Naive thymus-derived CD4-positive, alpha-beta T cell (primary cell): Measurements from ENCODE around the gene MFNG. TPM values are rescaled to one million over a fixed set of nuclear protein-coding genes. Genes with fewer than 3 reads are reported as not detected.

ENCODE experiments used
- ATAC-seq: fragments of 150-1000 bp; cut with Tn5 transposase; 2 replicates; pipeline ENCODE4 v1.10.0; 2021; ENCODE audit warnings: mild to moderate bottlenecking, moderate library complexity
- CTCF ChIA-PET: fragments of 350-600 bp; sonication (Branson Sonifier 250); formaldehyde crosslinking; loops from one replicate; lab custom pipeline; 2021; ENCODE audit warnings: antibody characterized with exemption; lab: Charles Lee
- POLR2A ChIA-PET: fragments of 350-600 bp; sonication (Branson Sonifier 250); formaldehyde crosslinking; loops from one replicate; lab custom pipeline; 2021; ENCODE audit warnings: antibody characterized with exemption, inconsistent platforms; lab: Charles Lee
- DNase-seq, 9 donors: peaks; one replicate each; pipeline versions ENCODE4 v3.0.0 to v3.0.0-alpha.2; 2020 to 2022; ENCODE audit warnings: mixed read lengths in 1 of 9
- H3K27ac ChIP-seq: one replicate; pipeline ENCODE4 v1.7.0; 2013; ENCODE audit warnings: mild to moderate bottlenecking, low read depth, low read length, moderate library complexity
- H3K27me3 ChIP-seq, 2 donors: one replicate each; pipeline ENCODE4 v1.7.0; 2013; ENCODE audit warnings: low read length in 2 of 2, mild to moderate bottlenecking in 2 of 2, moderate library complexity in 2 of 2; ENCODE audit not compliant: control insufficient read depth in 2 of 2, insufficient read depth in 2 of 2
- H3K36me3 ChIP-seq, 3 experiments: 1 replicate in 2 of 3; 2 replicates in 1 of 3; pipeline ENCODE4 v1.7.0; 2013; ENCODE audit warnings: low read length in 3 of 3, mild to moderate bottlenecking in 3 of 3, moderate library complexity in 1 of 3; ENCODE audit not compliant: insufficient read depth in 3 of 3, control insufficient read depth in 2 of 3
- H3K4me1 ChIP-seq, 2 donors: one replicate each; pipeline ENCODE4 v1.7.0; 2013; ENCODE audit warnings: low read length in 2 of 2, mild to moderate bottlenecking in 2 of 2, moderate library complexity in 1 of 2; ENCODE audit not compliant: control insufficient read depth in 2 of 2, insufficient read depth in 2 of 2
- H3K4me3 ChIP-seq: 2 replicates; pipeline ENCODE4 v1.7.0; 2013; ENCODE audit warnings: mild to moderate bottlenecking, low read length
- H3K9me3 ChIP-seq, 3 experiments: 1 replicate in 2 of 3; 2 replicates in 1 of 3; pipeline ENCODE4 v1.7.0; 2013; ENCODE audit warnings: low read length in 3 of 3; ENCODE audit not compliant: control insufficient read depth in 2 of 3
- H3K27ac Mint-ChIP-seq, 9 donors: one replicate each; pipeline ENCODE4 v1.8.0; 2020 to 2022; ENCODE audit warnings: mixed read lengths in 9 of 9, mild to moderate bottlenecking in 8 of 9, moderate library complexity in 5 of 9, inconsistent platforms in 2 of 9
- H3K27me3 Mint-ChIP-seq, 5 donors: one replicate each; pipeline ENCODE4 v1.8.0; 2021 to 2022; ENCODE audit warnings: mixed read lengths in 5 of 5, mild to moderate bottlenecking in 1 of 5
- H3K36me3 Mint-ChIP-seq, 5 donors: one replicate each; pipeline ENCODE4 v1.8.0; 2020 to 2022; ENCODE audit warnings: mixed read lengths in 5 of 5, mild to moderate bottlenecking in 3 of 5, inconsistent platforms in 1 of 5
- H3K4me1 Mint-ChIP-seq, 7 donors: one replicate each; pipeline ENCODE4 v1.8.0; 2020 to 2022; ENCODE audit warnings: mixed read lengths in 7 of 7, mild to moderate bottlenecking in 3 of 7, inconsistent platforms in 1 of 7
- H3K4me3 Mint-ChIP-seq, 10 donors: one replicate each; pipeline ENCODE4 v1.8.0; 2020 to 2022; ENCODE audit warnings: mild to moderate bottlenecking in 10 of 10, mixed read lengths in 10 of 10, moderate library complexity in 6 of 10, inconsistent platforms in 2 of 10
- H3K9me3 Mint-ChIP-seq, 11 donors: one replicate each; pipeline ENCODE4 v1.8.0; 2020 to 2022; ENCODE audit warnings: mixed read lengths in 11 of 11, mild to moderate bottlenecking in 4 of 11, inconsistent platforms in 1 of 11, moderate library complexity in 1 of 11
- intact Hi-C, 2 donors: fragments of 100-400 bp; cut with micrococcal nuclease; formaldehyde crosslinking; loops; one replicate each; pipeline ENCODE4 v1.15.1; 2023
- polyA plus RNA-seq, 2 donors: library from polyadenylated mRNA; unstranded; fragments of 300-500 nt; fragmentation: Illumina TruSeq; gene quantifications; one replicate each; pipeline ENCODE4 v1.2.3, GENCODE V29; 2021
- total RNA-seq, 6 experiments: library from RNA in 5 of 6; stranded (reverse) in 5 of 6; gene quantifications; 1 replicate in 5 of 6; 2 replicates in 1 of 6; pipeline ENCODE4 v1.2.3 and lab custom pipeline; 2021 to 2026

Gene MFNG
- total and polyA plus RNA-seq, 7 experiments from 2014 or later: 146 to 449 (median 216) TPM

DNA sequence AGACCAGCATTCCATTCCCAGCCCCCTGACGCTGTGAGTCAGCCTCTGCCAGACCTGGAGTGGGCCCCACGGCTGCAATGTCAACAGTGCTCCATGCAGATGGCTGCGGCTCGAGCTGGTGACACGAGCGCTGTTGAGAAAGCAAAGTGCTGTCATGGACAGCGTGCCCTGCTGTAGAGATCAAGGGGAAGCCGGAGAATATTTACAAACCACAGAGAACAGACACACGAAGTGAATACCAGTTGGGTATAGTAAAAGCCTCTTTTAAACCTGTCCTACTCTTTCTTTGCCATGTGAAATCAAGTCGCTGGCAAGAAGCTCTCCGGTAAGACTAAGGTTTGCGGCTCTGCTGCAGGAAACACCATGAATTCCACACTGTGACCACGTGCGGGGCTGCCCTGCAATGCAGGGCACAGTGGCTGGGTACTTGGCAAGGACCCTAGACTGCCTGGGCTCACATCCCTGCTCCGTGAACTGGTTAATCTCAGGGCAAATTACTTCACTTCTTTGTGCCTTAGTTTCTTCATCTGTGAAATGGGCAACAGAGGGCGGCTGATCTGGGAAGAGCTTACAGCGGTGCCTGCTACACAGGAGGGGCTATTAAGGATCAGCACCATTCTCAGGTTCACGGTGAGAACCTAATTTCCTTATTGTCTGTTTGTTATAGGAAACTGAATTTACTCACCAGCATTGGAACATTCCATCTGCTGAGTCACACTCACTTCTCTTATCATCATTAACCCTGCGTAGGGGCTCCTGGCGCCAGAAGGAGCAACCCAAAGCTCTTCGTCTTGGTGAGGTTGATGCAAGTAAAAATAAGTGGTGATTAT lies 31.1 kb downstream of the MFNG start:
- Histone ChIP-seq H3K36me3 (peaks cover 0 to 11% (median 0%) of the 10 kb centered on the region in 3 experiments), H3K9me3 (no peaks in the 10 kb centered on the region), H3K27me3 (no peaks in the 10 kb centered on the region), H3K27ac (no peak overlapping the region), H3K4me3 (no peak overlapping the region), H3K4me1 (no peaks in the 10 kb centered on the region)
- intact Hi-C loops: loop anchor here in 1 of 2 donors (5.0 kb wide), 1 partner anchor 288 kb away; no protein-coding TSS in a partner anchor
- H3K27ac Mint-ChIP-seq: no peak overlapping the region
- no peak for DNase-seq
- H3K36me3 Mint-ChIP-seq: peaks cover 0 to 34% (median 2%) of the 10 kb centered on the region in 5 donors
- ATAC-seq: no peak
- no peak overlapping the region for H3K4me3 Mint-ChIP-seq
- ChIA-PET POLR2A (no interaction called here), CTCF (interaction anchor here (0.9 to 4.3 kb wide), 4 partner anchors 17 to 138 kb away, joined by 4 to 14 read pairs (median 6); no protein-coding TSS in a partner anchor)
- no peaks in the 10 kb centered on the region for H3K27me3 Mint-ChIP-seq
- H3K9me3 Mint-ChIP-seq: no peaks in the 10 kb centered on the region
- H3K4me1 Mint-ChIP-seq: peaks cover 6 to 16% (median 9%) of the 10 kb centered on the region in 7 donors

DNA sequence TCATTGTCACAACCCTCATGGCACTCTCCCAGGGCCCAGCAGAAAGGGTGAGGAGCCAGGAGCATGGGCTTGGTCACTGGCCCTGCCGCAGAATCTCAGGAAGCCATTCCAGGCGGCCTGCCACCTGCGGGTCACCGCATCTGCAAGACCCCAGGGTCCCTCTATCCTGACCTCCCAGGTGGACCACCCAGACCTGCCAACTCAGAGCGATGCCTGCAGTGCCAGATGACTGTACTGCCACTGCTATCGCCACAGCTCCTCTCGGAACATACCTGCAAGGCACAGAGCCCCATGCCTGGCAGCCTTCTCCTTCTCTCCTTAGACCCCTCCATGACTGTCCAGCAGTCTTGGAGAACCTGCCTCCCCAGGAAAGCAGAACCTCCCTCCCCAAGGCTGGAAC lies 32.5 kb downstream of the MFNG start:
- ChIA-PET CTCF (interaction anchor here (1.2 kb wide), 1 partner anchor 332 kb away, joined by 3 read pairs; no protein-coding TSS in a partner anchor), POLR2A (no interaction called here)
- Mint-ChIP-seq H3K4me3 (no peak overlapping the region), H3K9me3 (no peaks in the 10 kb centered on the region), H3K36me3 (peaks cover 0 to 26% (median 0%) of the 10 kb centered on the region in 5 donors), H3K27me3 (no peaks in the 10 kb centered on the region), H3K27ac (no peak overlapping the region), H3K4me1 (peaks cover 6 to 16% (median 13%) of the 10 kb centered on the region in 7 donors)
- Histone ChIP-seq H3K4me1 (no peaks in the 10 kb centered on the region), H3K9me3 (no peaks in the 10 kb centered on the region), H3K27ac (no peak overlapping the region), H3K36me3 (peaks cover 0 to 6% (median 0%) of the 10 kb centered on the region in 3 experiments), H3K27me3 (no peaks in the 10 kb centered on the region), H3K4me3 (no peak overlapping the region)
- DNase-seq (no peak), ATAC-seq (no peak)
- intact Hi-C loops: no loop called here

DNA sequence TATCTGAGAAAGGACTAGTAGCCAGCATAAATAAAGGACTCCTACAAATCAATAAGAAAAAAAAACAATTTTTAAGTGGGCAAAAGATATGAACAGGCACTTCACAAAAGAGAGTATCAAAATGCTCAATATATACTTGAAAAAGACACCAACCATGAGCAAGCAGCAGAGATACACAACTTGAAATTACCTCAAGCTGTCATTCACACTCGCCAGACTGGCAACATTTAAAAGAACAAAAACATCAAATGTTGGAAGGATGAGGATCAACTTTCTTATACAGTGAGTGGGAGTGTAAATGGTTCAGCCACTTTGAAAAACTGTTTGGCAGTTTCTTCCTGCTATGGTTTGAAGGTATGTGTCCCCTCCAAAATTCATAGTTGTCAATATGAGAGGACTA lies 35.0 kb downstream of the MFNG start:
- H3K36me3 Mint-ChIP-seq: peaks cover 0 to 27% (median 0%) of the 10 kb centered on the region in 5 donors
- CTCF ChIA-PET: no interaction called here
- DNase-seq (no peak), ATAC-seq (no peak)
- Histone ChIP-seq H3K27me3 (no peaks in the 10 kb centered on the region), H3K9me3 (no peaks in the 10 kb centered on the region), H3K4me3 (no peak overlapping the region), H3K4me1 (no peaks in the 10 kb centered on the region), H3K36me3 (peaks cover 0 to 6% (median 0%) of the 10 kb centered on the region in 3 experiments), H3K27ac (no peak overlapping the region)
- no peaks in the 10 kb centered on the region for H3K9me3 Mint-ChIP-seq
- H3K4me3 Mint-ChIP-seq: no peak overlapping the region
- intact Hi-C loops: no loop called here
- POLR2A ChIA-PET: interaction anchor here (1.2 kb wide), 1 partner anchor 33 kb away, joined by 3 read pairs; no protein-coding TSS in a partner anchor
- no peaks in the 10 kb centered on the region for H3K27me3 Mint-ChIP-seq
- H3K27ac Mint-ChIP-seq: peak overlapping the region in 1 of 9 donors; percentile 32
- H3K4me1 Mint-ChIP-seq: peaks cover 6 to 13% (median 9%) of the 10 kb centered on the region in 7 donors

DNA sequence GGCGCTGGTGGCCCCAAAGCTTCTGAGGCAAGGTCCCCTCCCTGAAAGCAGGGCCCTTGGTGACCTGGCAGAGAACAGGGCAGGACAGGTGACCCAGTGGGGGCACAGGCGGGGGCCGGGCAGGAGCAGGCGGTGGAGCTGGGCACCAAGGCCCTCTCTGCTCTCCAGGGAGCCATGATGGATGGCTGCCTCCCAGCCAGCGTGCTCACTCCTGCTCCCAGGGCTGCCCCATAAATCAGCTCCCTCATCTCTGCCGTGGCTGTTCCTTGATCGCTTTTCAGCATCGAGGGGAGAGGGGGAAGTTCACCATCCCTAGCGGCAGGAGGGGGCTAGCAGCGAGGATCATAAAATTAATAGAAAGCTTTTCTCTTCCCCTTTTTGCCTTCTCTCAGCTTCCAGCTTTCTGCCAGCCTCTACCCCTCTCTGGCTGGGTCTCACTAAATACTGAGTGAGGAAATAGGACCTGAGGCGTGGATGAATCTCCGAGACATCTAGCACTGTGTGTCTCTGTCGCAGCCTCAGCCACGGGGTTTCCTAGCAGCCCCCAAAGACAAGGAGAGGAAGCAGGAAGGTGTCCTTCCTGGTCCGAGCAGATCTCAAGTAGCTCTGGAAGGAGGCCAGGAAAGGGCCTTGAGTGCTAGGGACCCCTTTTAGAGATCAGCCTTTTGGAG lies 36.7 kb downstream of the MFNG start:
- peaks cover 0 to 2% (median 0%) of the 10 kb centered on the region in 5 donors for H3K27me3 Mint-ChIP-seq
- H3K4me3 Mint-ChIP-seq: no peak overlapping the region
- no peaks in the 10 kb centered on the region for H3K9me3 Mint-ChIP-seq
- intact Hi-C loops: no loop called here
- no peak overlapping the region for H3K27ac Mint-ChIP-seq
- peaks cover 0 to 18% (median 0%) of the 10 kb centered on the region in 5 donors for H3K36me3 Mint-ChIP-seq
- Histone ChIP-seq H3K36me3 (no peaks in the 10 kb centered on the region), H3K4me1 (no peaks in the 10 kb centered on the region), H3K27ac (no peak overlapping the region), H3K27me3 (no peaks in the 10 kb centered on the region), H3K4me3 (no peak overlapping the region), H3K9me3 (no peaks in the 10 kb centered on the region)
- H3K4me1 Mint-ChIP-seq: peaks cover 4 to 13% (median 9%) of the 10 kb centered on the region in 7 donors
- DNase-seq: no peak
- POLR2A ChIA-PET: interaction anchor here (0.9 kb wide), 1 partner anchor 135 kb away, joined by 3 read pairs; no protein-coding TSS in a partner anchor
- ATAC-seq: no peak
- CTCF ChIA-PET: interaction anchor here (0.6 to 1.7 kb wide), 6 partner anchors 16 to 1423 kb away, joined by 3 to 5 read pairs (median 4); no protein-coding TSS in a partner anchor

DNA sequence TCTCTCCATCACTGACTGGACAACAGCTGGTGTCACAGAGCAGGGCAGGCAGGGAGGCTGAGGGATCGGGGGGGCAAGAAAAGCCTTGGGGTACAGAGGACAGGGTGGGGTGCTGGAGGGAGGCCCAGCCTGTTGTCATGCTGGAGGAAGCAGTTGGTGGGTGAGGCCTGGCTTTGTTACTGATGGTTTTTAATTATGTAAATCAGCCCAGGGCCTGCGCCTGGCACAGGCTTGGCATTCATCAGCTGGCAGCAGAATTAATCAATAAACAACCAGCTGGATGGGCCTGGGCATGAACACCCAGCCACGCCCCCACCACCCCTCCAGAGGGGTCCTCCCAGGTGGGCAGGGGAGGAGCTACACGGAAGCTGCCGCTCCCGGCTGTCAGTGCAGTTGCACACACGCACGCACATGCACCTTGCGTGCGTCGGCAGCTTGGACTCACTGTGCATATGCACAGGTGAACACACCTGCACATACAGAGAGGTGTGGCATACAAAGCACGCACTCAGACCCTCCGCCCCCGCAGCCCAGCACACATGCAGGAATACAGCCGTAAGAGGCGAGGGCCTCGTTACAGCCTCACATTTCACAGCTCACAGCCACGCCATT lies 37.6 kb downstream of the MFNG start:
- Histone ChIP-seq H3K4me1 (no peaks in the 10 kb centered on the region), H3K4me3 (no peak overlapping the region), H3K9me3 (no peaks in the 10 kb centered on the region), H3K27me3 (no peaks in the 10 kb centered on the region), H3K36me3 (no peaks in the 10 kb centered on the region), H3K27ac (no peak overlapping the region)
- peaks cover 0 to 2% (median 0%) of the 10 kb centered on the region in 5 donors for H3K27me3 Mint-ChIP-seq
- H3K9me3 Mint-ChIP-seq: no peaks in the 10 kb centered on the region
- intact Hi-C loops: no loop called here
- no peak for ATAC-seq
- H3K27ac Mint-ChIP-seq: no peak overlapping the region
- H3K4me3 Mint-ChIP-seq: no peak overlapping the region
- H3K36me3 Mint-ChIP-seq: peaks cover 0 to 18% (median 0%) of the 10 kb centered on the region in 5 donors
- no peak for DNase-seq
- CTCF ChIA-PET: interaction anchor here (0.6 kb wide), 1 partner anchor 241 kb away, joined by 5 read pairs; no protein-coding TSS in a partner anchor
- POLR2A ChIA-PET: no interaction called here
- H3K4me1 Mint-ChIP-seq: peaks cover 4 to 13% (median 9%) of the 10 kb centered on the region in 7 donors

DNA sequence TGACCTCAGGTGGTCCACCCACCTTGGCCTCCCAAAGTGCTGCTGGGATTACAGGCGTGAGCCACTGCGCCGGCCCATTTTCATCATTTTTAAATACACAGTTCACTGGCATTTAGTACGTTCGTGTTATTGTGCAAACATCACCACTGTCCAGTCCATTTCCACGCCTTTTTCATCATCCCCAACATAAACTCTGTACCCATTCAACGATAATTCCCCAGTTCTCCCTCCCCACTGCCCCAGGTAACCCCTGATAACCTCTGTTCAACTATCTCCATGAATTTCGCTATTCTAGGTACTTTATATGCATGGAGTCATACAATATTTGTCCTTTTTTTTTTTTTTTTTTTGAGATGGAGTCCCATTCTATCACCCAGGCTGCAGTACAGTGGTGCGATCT lies 40.7 kb downstream of the MFNG start:
- DNase-seq: no peak
- intact Hi-C loops: no loop called here
- Mint-ChIP-seq H3K4me1 (peaks cover 4 to 9% (median 6%) of the 10 kb centered on the region in 7 donors), H3K4me3 (no peak overlapping the region), H3K27me3 (peaks cover 0 to 9% (median 3%) of the 10 kb centered on the region in 5 donors), H3K9me3 (peaks cover 0 to 7% (median 1%) of the 10 kb centered on the region in 11 donors), H3K36me3 (peaks cover 0 to 20% (median 4%) of the 10 kb centered on the region in 5 donors), H3K27ac (no peak overlapping the region)
- no peaks in the 10 kb centered on the region for H3K4me1 ChIP-seq
- no peak overlapping the region for H3K4me3 ChIP-seq
- ChIA-PET POLR2A (no interaction called here), CTCF (no interaction called here)
- no peaks in the 10 kb centered on the region for H3K36me3 ChIP-seq
- no peak overlapping the region for H3K27ac ChIP-seq
- H3K27me3 ChIP-seq: no peaks in the 10 kb centered on the region
- no peaks in the 10 kb centered on the region for H3K9me3 ChIP-seq
- no peak for ATAC-seq
